Measurements from ENCODE around the gene SNED1. TPM values are rescaled to one million over a fixed set of nuclear protein-coding genes. Genes with fewer than 3 reads are reported as not detected.

Gene SNED1
- polyA plus RNA-seq, 3 donors: 0.02 to 3.4 (median 0.12) TPM

DNA sequence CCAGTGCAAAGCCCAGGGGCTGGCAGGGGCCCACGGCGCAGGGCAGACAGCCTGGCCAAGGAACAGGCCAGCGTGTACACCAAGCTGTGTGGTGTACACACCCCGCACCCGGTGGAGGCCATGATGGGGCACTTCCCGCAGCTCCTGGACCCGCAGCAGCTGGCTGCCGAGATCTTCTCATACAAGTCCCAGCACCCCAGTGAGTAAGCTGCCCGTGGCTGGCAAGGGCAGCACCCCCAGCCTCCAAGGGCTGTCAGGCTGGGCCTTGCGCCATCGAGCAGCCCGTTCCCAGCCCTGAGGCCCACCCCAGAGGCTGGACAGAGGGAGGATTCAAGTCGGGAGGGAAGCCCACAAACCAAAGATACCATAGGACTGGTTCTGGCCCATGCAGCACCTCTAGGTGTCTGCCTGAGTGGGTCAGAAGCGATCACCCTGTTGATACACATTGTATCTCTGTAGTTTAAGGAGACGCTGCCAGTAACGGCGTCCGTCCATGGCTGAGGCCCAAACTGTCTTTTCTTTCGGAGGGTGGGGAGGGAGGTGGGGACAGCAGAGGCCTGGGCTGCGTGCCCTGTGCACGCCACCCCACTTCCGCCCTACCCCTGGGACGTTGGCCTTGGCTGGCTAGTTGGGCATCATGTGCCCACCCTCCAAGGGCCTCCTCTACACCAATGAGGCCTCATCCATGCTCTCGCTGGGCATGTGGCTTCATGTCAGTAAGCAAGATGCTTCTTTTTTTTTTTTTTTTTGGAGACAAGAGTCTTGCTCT lies 120.5 kb downstream of the SNED1 start:
- H3K9me3 ChIP-seq (replicated peaks in 1 of 2; ENCODE audit: control insufficient read depth in 1 of 2, insufficient read depth in 1 of 2, low read length in 2 of 2): no peaks in the 10 kb centered on the region
- H3K9me3 Mint-ChIP-seq: peaks cover 0 to 2% (median 0%) of the 10 kb centered on the region in 7 donors
- no peak overlapping the region for H3K4me2 ChIP-seq (replicated peaks; ENCODE audit: extremely low read depth, low read length, poor library complexity, severe bottlenecking)
- TF ChIP-seq, protein P1, sequence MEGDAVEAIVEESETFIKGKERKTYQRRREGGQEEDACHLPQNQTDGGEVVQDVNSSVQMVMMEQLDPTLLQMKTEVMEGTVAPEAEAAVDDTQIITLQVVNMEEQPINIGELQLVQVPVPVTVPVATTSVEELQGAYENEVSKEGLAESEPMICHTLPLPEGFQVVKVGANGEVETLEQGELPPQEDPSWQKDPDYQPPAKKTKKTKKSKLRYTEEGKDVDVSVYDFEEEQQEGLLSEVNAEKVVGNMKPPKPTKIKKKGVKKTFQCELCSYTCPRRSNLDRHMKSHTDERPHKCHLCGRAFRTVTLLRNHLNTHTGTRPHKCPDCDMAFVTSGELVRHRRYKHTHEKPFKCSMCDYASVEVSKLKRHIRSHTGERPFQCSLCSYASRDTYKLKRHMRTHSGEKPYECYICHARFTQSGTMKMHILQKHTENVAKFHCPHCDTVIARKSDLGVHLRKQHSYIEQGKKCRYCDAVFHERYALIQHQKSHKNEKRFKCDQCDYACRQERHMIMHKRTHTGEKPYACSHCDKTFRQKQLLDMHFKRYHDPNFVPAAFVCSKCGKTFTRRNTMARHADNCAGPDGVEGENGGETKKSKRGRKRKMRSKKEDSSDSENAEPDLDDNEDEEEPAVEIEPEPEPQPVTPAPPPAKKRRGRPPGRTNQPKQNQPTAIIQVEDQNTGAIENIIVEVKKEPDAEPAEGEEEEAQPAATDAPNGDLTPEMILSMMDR (IDR thresholded peaks at IDR 0.05): no peak
- H3K79me2 ChIP-seq (ENCODE audit: insufficient read depth, low read length): no peaks in the 10 kb centered on the region
- no peak for DNase-seq
- no peak overlapping the region for H3K4me3 ChIP-seq (replicated peaks in 1 of 3; ENCODE audit: low read depth in 2 of 3, low read length in 3 of 3)
- H3K27ac ChIP-seq (ENCODE audit: low read depth in 1 of 2, low read length in 2 of 2): no peak overlapping the region
- H4K20me1 ChIP-seq (ENCODE audit: insufficient read depth, low read length): no peaks in the 10 kb centered on the region
- H3K27me3 Mint-ChIP-seq (ENCODE audit: low read depth in 3 of 3): peaks cover 0 to 1% (median 0%) of the 10 kb centered on the region in 3 donors
- no peak overlapping the region for H3K9ac ChIP-seq (ENCODE audit: insufficient read depth, low read length, poor library complexity, severe bottlenecking)
- peaks cover 40 to 50% of the 10 kb centered on the region in 2 donors for H3K36me3 Mint-ChIP-seq
- no peak overlapping the region for H2AFZ ChIP-seq (ENCODE audit: insufficient read depth, low read depth, low read length, poor library complexity, severe bottlenecking)
- H3K36me3 ChIP-seq (replicated peaks in 1 of 2; ENCODE audit: control insufficient read depth in 1 of 2, insufficient read depth in 2 of 2, low read length in 2 of 2): peaks cover 11 to 28% of the 10 kb centered on the region in 2 donors
- WGBS (ENCODE audit: insufficient coverage): 94% methylated on average over 20 of the region's 24 CpGs
- intact Hi-C loops (cut with micrococcal nuclease): no loop called here
- no peaks in the 10 kb centered on the region for H3K4me1 Mint-ChIP-seq
- peak overlapping the region in 1 of 7 donors; percentile 55 for H3K27ac Mint-ChIP-seq
- no peaks in the 10 kb centered on the region for H3K4me1 ChIP-seq (ENCODE audit: control insufficient read depth in 1 of 2, insufficient read depth in 2 of 2, low read length in 2 of 2)
- no peak overlapping the region for H3K4me3 Mint-ChIP-seq
- no peaks in the 10 kb centered on the region for H3K27me3 ChIP-seq (ENCODE audit: control insufficient read depth in 2 of 2, insufficient read depth in 2 of 2, low read length in 2 of 2)

DNA sequence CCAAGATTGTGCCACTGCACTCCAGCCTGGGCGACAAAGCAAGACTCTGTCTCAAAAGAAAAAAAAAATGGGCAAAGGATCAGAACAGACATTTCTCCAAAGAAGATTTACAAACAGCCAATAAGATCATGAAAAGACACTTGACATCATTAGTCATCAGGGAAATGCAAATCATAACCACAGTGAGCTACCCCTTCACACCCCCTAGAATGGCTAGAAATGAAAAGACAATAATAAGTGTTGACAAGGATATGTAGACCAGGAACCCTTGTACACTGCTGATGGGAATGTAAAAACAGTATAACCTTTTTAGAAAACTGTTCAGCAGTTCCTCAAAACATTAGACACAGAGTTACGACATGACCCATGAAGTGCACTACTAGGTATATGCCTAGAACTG lies 122.0 kb downstream of the SNED1 start:
- H3K79me2 ChIP-seq (ENCODE audit: insufficient read depth, low read length): no peaks in the 10 kb centered on the region
- Mint-ChIP-seq H3K4me1 (no peaks in the 10 kb centered on the region), H3K36me3 (peaks cover 43 to 44% of the 10 kb centered on the region in 2 donors), H3K27ac (no peak overlapping the region), H3K4me3 (no peak overlapping the region), H3K27me3 (ENCODE audit: low read depth in 3 of 3) (peaks cover 0 to 1% (median 0%) of the 10 kb centered on the region in 3 donors), H3K9me3 (peaks cover 0 to 2% (median 0%) of the 10 kb centered on the region in 7 donors)
- H3K36me3 ChIP-seq (replicated peaks in 1 of 2; ENCODE audit: control insufficient read depth in 1 of 2, insufficient read depth in 2 of 2, low read length in 2 of 2): peaks cover 7 to 17% of the 10 kb centered on the region in 2 donors
- intact Hi-C loops (cut with micrococcal nuclease): no loop called here
- H3K4me3 ChIP-seq (replicated peaks in 1 of 3; ENCODE audit: low read depth in 2 of 3, low read length in 3 of 3): no peak overlapping the region
- H3K9me3 ChIP-seq (replicated peaks in 1 of 2; ENCODE audit: control insufficient read depth in 1 of 2, insufficient read depth in 1 of 2, low read length in 2 of 2): no peaks in the 10 kb centered on the region
- no peaks in the 10 kb centered on the region for H3K4me1 ChIP-seq (ENCODE audit: control insufficient read depth in 1 of 2, insufficient read depth in 2 of 2, low read length in 2 of 2)
- H4K20me1 ChIP-seq (ENCODE audit: insufficient read depth, low read length): no peaks in the 10 kb centered on the region
- WGBS (ENCODE audit: insufficient coverage): no CpG with 5 or more reads among the region's 2 CpGs
- H3K9ac ChIP-seq (ENCODE audit: insufficient read depth, low read length, poor library complexity, severe bottlenecking): no peak overlapping the region
- TF ChIP-seq, protein P1 (IDR thresholded peaks at IDR 0.05): no peak
- no peak overlapping the region for H3K4me2 ChIP-seq (replicated peaks; ENCODE audit: extremely low read depth, low read length, poor library complexity, severe bottlenecking)
- no peak overlapping the region for H3K27ac ChIP-seq (ENCODE audit: low read depth in 1 of 2, low read length in 2 of 2)
- H3K27me3 ChIP-seq (ENCODE audit: control insufficient read depth in 2 of 2, insufficient read depth in 2 of 2, low read length in 2 of 2): no peaks in the 10 kb centered on the region
- DNase-seq: no peak
- no peak overlapping the region for H2AFZ ChIP-seq (ENCODE audit: insufficient read depth, low read depth, low read length, poor library complexity, severe bottlenecking)

Data from CD14-positive monocyte (primary cell).